ENCODE results near the gene GCK.

- TF ChIP-seq CTCF (IDR thresholded peaks at IDR 0.05) (no peak), POLR2A (IDR thresholded peaks at IDR 0.05) (no peak)
Observed at GRCh38 chr7:44148961-44149536, 40.2 kb downstream of the GCK start.
